ENCODE results near the gene SEL1L3. TPM values are rescaled to one million over a fixed set of nuclear protein-coding genes. Genes with fewer than 3 reads are reported as not detected.

The SEL1L3 gene
- total RNA-seq, 2 experiments from 2014 or later = 88.3 to 91.3 TPM

DNA sequence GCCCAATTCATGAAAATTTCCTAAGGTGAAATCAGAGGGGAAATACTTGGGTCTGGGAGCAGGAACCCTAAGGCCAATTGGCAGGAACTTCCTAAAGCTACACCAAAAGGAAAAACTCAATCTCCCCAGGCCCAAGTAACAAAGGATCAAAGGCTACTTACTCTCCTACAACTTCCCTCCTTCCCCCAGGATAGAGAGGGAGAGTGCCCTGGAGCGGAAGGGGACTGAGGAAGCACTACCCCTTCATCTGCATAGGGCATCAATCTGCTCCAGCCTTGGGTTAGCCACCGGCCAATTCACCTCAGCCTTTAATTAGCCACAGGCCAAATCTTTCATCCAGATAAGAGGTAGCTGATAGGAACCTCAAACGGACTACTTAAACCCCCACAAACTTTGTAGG is 152.2 kb downstream of the SEL1L3 start:
- Mint-ChIP-seq H3K36me3 (ENCODE audit: low read depth) (no peaks in the 10 kb centered on the region), H3K27ac (no peak overlapping the region), H3K27me3 (no peaks in the 10 kb centered on the region), H3K4me3 (no peak overlapping the region), H3K4me1 (no peaks in the 10 kb centered on the region), H3K9me3 (peaks cover 2% of the 10 kb centered on the region)
- CTCF ChIA-PET = interaction anchor here (0.6 kb wide), 1 partner anchor 266 kb away, joined by 3 read pairs; no protein-coding TSS in a partner anchor
- POLR2A ChIA-PET = no interaction called here
- no peak for DNase-seq

GRCh38 chr4:25704516-25704915 is 158.3 kb downstream of the SEL1L3 start:
- no peak overlapping the region for H3K27ac Mint-ChIP-seq
- POLR2A ChIA-PET = no interaction called here
- CTCF ChIA-PET = no interaction called here
- no peaks in the 10 kb centered on the region for H3K36me3 Mint-ChIP-seq (ENCODE audit: low read depth)
- no peak overlapping the region for H3K4me3 Mint-ChIP-seq
- H3K9me3 Mint-ChIP-seq = peaks cover 2% of the 10 kb centered on the region
- H3K27me3 Mint-ChIP-seq = peaks cover 3% of the 10 kb centered on the region
- no peak for DNase-seq
- no peaks in the 10 kb centered on the region for H3K4me1 Mint-ChIP-seq

- ChIA-PET CTCF (no interaction called here), POLR2A (interaction anchor here (0.6 kb wide), 1 partner anchor 689 kb away, joined by 3 read pairs; no protein-coding TSS in a partner anchor)
- Mint-ChIP-seq H3K36me3 (ENCODE audit: low read depth) (no peaks in the 10 kb centered on the region), H3K27me3 (peaks cover 3% of the 10 kb centered on the region), H3K4me1 (no peaks in the 10 kb centered on the region), H3K9me3 (no peaks in the 10 kb centered on the region), H3K27ac (no peak overlapping the region), H3K4me3 (no peak overlapping the region)
- no peak for DNase-seq
Observed at GRCh38 chr4:25703731-25704388, 158.9 kb downstream of the SEL1L3 start.

DNA sequence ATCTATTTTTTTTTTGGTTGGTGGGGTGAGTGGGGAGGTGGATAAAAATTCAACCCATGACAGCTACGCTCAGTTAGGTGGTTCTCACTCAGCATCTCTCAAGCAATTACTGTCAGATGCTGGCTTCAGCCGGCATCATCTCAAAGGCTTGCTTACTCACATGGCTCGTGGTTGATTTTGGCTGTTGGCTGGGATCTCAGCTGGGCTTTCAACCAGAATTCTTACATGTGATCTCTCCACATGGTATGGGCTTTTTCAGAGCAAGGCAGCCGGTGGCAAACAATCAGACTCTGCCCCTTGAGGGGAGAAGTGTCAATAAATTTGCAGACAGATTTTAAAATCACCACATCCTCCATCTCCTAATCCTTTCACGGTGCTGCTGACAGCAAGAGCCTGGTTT is 159.9 kb downstream of the SEL1L3 start:
- no peak overlapping the region for H3K27ac Mint-ChIP-seq
- peaks cover 3% of the 10 kb centered on the region for H3K27me3 Mint-ChIP-seq
- no peak overlapping the region for H3K4me3 Mint-ChIP-seq
- DNase-seq = no peak
- no peaks in the 10 kb centered on the region for H3K36me3 Mint-ChIP-seq (ENCODE audit: low read depth)
- H3K4me1 Mint-ChIP-seq = no peaks in the 10 kb centered on the region
- CTCF ChIA-PET = no interaction called here
- H3K9me3 Mint-ChIP-seq = no peaks in the 10 kb centered on the region
- POLR2A ChIA-PET = no interaction called here

DNA sequence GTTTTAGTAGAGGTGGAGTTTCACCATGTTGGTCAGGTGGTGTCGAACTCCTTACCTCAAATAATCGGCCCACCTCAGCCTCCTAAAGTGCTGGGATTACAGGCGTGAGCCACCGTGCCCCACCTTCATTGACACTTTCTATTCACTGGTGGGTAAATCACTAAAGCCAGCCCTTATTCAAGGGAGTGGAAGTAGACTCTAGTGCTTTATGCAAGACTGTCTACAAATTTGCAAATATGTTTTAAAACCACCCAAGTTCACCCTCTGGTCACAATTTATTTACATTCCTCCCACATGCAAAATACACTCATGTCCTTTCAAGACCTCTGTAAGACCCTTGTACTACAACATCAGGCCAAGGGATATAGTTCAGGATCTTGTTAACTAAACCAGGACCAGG is 162.1 kb downstream of the SEL1L3 start:
- ChIA-PET POLR2A (no interaction called here), CTCF (no interaction called here)
- Mint-ChIP-seq H3K36me3 (ENCODE audit: low read depth) (no peaks in the 10 kb centered on the region), H3K4me1 (no peaks in the 10 kb centered on the region), H3K27ac (no peak overlapping the region), H3K4me3 (no peak overlapping the region), H3K27me3 (peaks cover 3% of the 10 kb centered on the region), H3K9me3 (no peaks in the 10 kb centered on the region)
- no peak for DNase-seq

DNA sequence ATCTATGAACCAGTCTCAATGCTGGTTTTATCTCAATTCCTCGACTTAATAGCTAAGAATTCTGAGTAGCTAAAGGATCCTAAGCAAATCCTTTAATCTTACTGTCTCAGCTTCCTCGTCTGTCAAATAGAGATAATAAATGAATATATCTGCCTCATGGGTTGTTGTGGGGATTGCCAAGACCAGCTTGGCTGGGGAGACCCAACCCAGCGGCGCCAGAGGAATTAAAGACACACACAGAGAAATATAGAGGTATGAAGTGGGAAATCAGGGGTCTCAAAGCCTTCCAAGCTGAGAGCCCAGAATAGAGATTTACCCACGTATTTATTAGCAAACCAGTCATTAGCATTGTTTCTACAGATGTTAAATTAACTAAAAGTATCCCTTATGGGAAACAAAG is 165.3 kb downstream of the SEL1L3 start:
- Mint-ChIP-seq H3K4me3 (no peak overlapping the region), H3K27me3 (peaks cover 3% of the 10 kb centered on the region), H3K4me1 (peaks cover 3% of the 10 kb centered on the region), H3K9me3 (peaks cover 3% of the 10 kb centered on the region), H3K36me3 (ENCODE audit: low read depth) (no peaks in the 10 kb centered on the region), H3K27ac (no peak overlapping the region)
- POLR2A ChIA-PET = no interaction called here
- CTCF ChIA-PET = no interaction called here
- DNase-seq = no peak

Other genes starting within 250 kb of the SEL1L3 start
- not detected for gene SLC34A2, start 207.1 kb downstream of the SEL1L3 start, total RNA-seq
- gene SMIM20, start 51.2 kb upstream of the SEL1L3 start, total RNA-seq = 10 to 100 TPM; 11.5 to 14.4 TPM

Data from activated CD4-positive, alpha-beta memory T cell treated with anti-CD3 and anti-CD28 coated beads, Interleukin-2, amount 10 ng/mL, durations not matched to agents 7 days and 5 days (primary cell).